ENCODE measurements around the gene AUTS2.

The AUTS2 gene

GRCh38 chr7:70436790-70437350 lies 838.6 kb downstream of the AUTS2 start:
- no peak for DNase-seq (ENCODE audit: extremely low read depth, low read depth)
- H3K4me3 ChIP-seq (replicated peaks; ENCODE audit: low read depth, low read length) = no peak overlapping the region
- no peak for TF ChIP-seq CTCF (IDR thresholded peaks at IDR 0.05; ENCODE audit: low read depth, low read length, missing control alignments)

- no peak overlapping the region for H3K4me3 ChIP-seq (replicated peaks; ENCODE audit: low read depth, low read length)
- no peak for TF ChIP-seq CTCF (IDR thresholded peaks at IDR 0.05; ENCODE audit: low read depth, low read length, missing control alignments)
- no peak for DNase-seq (ENCODE audit: extremely low read depth, low read depth)
These were observed 841.4 kb downstream of the AUTS2 start for GRCh38 chr7:70439651-70440050.

GRCh38 chr7:70446448-70447143 lies 848.3 kb downstream of the AUTS2 start:
- DNase-seq (ENCODE audit: extremely low read depth, low read depth) = no peak
- H3K4me3 ChIP-seq (replicated peaks; ENCODE audit: low read depth, low read length) = no peak overlapping the region
- TF ChIP-seq CTCF (IDR thresholded peaks at IDR 0.05; ENCODE audit: low read depth, low read length, missing control alignments) = no peak

GRCh38 chr7:70448312-70448906 lies 850.1 kb downstream of the AUTS2 start:
- DNase-seq (ENCODE audit: extremely low read depth, low read depth) = no peak
- no peak overlapping the region for H3K4me3 ChIP-seq (replicated peaks; ENCODE audit: low read depth, low read length)
- TF ChIP-seq CTCF (IDR thresholded peaks at IDR 0.05; ENCODE audit: low read depth, low read length, missing control alignments) = no peak

- H3K4me3 ChIP-seq (replicated peaks; ENCODE audit: low read depth, low read length) = no peak overlapping the region
- DNase-seq (ENCODE audit: extremely low read depth, low read depth) = no peak
- TF ChIP-seq CTCF (IDR thresholded peaks at IDR 0.05; ENCODE audit: low read depth, low read length, missing control alignments) = no peak
These were observed 852.5 kb downstream of the AUTS2 start for GRCh38 chr7:70450731-70451130.

- no peak overlapping the region for H3K4me3 ChIP-seq (replicated peaks; ENCODE audit: low read depth, low read length)
- TF ChIP-seq CTCF (IDR thresholded peaks at IDR 0.05; ENCODE audit: low read depth, low read length, missing control alignments) = no peak
- DNase-seq (ENCODE audit: extremely low read depth, low read depth) = no peak
These were observed 857.6 kb downstream of the AUTS2 start for GRCh38 chr7:70455925-70456324.

Measured in HFF-Myc (cell line).